HUDEP-2 (cell line): ENCODE measurements around the gene VPS37D.
"Not testable (repeated sequence)": the region's sequence is repeated elsewhere in the genome, so short reads cannot be mapped to it uniquely, and the experiment has no call there.

Experiments used
- DNase-seq, 76 experiments: peaks; one replicate each; lab custom pipeline; 2025; ENCODE audit not compliant: unreplicated experiment in 76 of 76; lab: John Stamatoyannopoulos, UW

VPS37D gene

GRCh38 chr7:73667344-73668102 is at the start of gene VPS37D:
Gene VPS37D (plus strand): TSS chr7:73667831. CDS start chr7:73667959, 128 bp downstream.
- peak in 74 of 76 experiments; percentile 23 to 93 (median 79) for DNase-seq

GRCh38 chr7:73618538-73618937 is 49.1 kb upstream of the VPS37D start:
- no peak for DNase-seq

GRCh38 chr7:73619394-73619793 is 48.2 kb upstream of the VPS37D start:
- DNase-seq = not testable (repeated sequence)

- DNase-seq = no peak
Measured at GRCh38 chr7:73621168-73622063, 46.2 kb upstream of the VPS37D start.

- no peak for DNase-seq
Measured at GRCh38 chr7:73622527-73622908, 45.1 kb upstream of the VPS37D start.

- peak in 41 of 76 experiments; percentile 5 to 70 (median 27) for DNase-seq
Measured at GRCh38 chr7:73622909-73623797, 44.5 kb upstream of the VPS37D start.

GRCh38 chr7:73623798-73624668 is 43.6 kb upstream of the VPS37D start, which contains the start of gene MLXIPL:
Gene MLXIPL (minus strand): TSS chr7:73624522. CDS start chr7:73624492, 30 bp downstream.
- DNase-seq = peak in 66 of 76 experiments; percentile 3 to 89 (median 62)

- no peak for DNase-seq
Measured at GRCh38 chr7:73624669-73625001, 43.0 kb upstream of the VPS37D start.

- no peak for DNase-seq
Measured at GRCh38 chr7:73625276-73625675, 42.4 kb upstream of the VPS37D start.

GRCh38 chr7:73626814-73627213 is 40.8 kb upstream of the VPS37D start:
- DNase-seq = no peak

GRCh38 chr7:73628504-73628903 is 39.1 kb upstream of the VPS37D start:
- no peak for DNase-seq

GRCh38 chr7:73631558-73631957 is 36.1 kb upstream of the VPS37D start:
- no peak for DNase-seq

GRCh38 chr7:73633323-73633722 is 34.3 kb upstream of the VPS37D start:
- no peak for DNase-seq

GRCh38 chr7:73633844-73634243 is 33.8 kb upstream of the VPS37D start:
- DNase-seq = no peak

- DNase-seq = no peak
Measured at GRCh38 chr7:73635428-73636200, 32.0 kb upstream of the VPS37D start.

GRCh38 chr7:73638911-73639310 is 28.7 kb upstream of the VPS37D start:
- no peak for DNase-seq

GRCh38 chr7:73642834-73643233 is 24.8 kb upstream of the VPS37D start:
- no peak for DNase-seq

GRCh38 chr7:73644688-73645286 is 22.8 kb upstream of the VPS37D start:
- no peak for DNase-seq
